GM18873 (cell line): ENCODE data around the gene NOSTRIN.
"Not testable (repeated sequence)": the region's sequence is repeated elsewhere in the genome, so short reads cannot be mapped to it uniquely, and the experiment has no call there.

Experiments used
- ATAC-seq: cut with Tn5 transposase; IDR thresholded peaks from one replicate; pipeline ENCODE4 v1.9.1; 2021; ENCODE audit warnings: mild to moderate bottlenecking, moderate library complexity, moderate number of reproducible peaks; ENCODE audit not compliant: unreplicated experiment, low FRiP score

The NOSTRIN gene

GRCh38 chr2:168867164-168867563 lies 64.7 kb downstream of the NOSTRIN start:
- not testable (repeated sequence) for ATAC-seq

GRCh38 chr2:168870369-168870768 lies 67.9 kb downstream of the NOSTRIN start:
- ATAC-seq: not testable (repeated sequence)

GRCh38 chr2:168870824-168871223 lies 68.4 kb downstream of the NOSTRIN start:
- ATAC-seq: not testable (repeated sequence)

GRCh38 chr2:168874368-168875054 lies 72.1 kb downstream of the NOSTRIN start:
- no peak for ATAC-seq

- ATAC-seq: not testable (repeated sequence)
Observed at GRCh38 chr2:168882163-168882562, 79.7 kb downstream of the NOSTRIN start.

- ATAC-seq: no peak
Observed at GRCh38 chr2:168884975-168885374, 82.5 kb downstream of the NOSTRIN start.

GRCh38 chr2:168889635-168890005 lies 87.2 kb downstream of the NOSTRIN start:
- ATAC-seq: no peak

GRCh38 chr2:168890006-168890782 lies 87.8 kb downstream of the NOSTRIN start, which contains the start of gene SPC25:
Gene SPC25 (minus strand): TSS chr2:168890430. CDS start chr2:168889519, 911 bp downstream.
- ATAC-seq: peak; percentile 100

- ATAC-seq: no peak
Observed at GRCh38 chr2:168892327-168892726, 89.9 kb downstream of the NOSTRIN start.

GRCh38 chr2:168894101-168894500 lies 91.7 kb downstream of the NOSTRIN start:
- ATAC-seq: no peak

GRCh38 chr2:168894720-168895119 lies 92.3 kb downstream of the NOSTRIN start:
- ATAC-seq: no peak

- ATAC-seq: no peak
Observed at GRCh38 chr2:168895771-168896170, 93.3 kb downstream of the NOSTRIN start.

GRCh38 chr2:168896783-168897182 lies 94.3 kb downstream of the NOSTRIN start:
- ATAC-seq: no peak

GRCh38 chr2:168897449-168897848 lies 95.0 kb downstream of the NOSTRIN start:
- no peak for ATAC-seq

GRCh38 chr2:168901003-168901402 lies 98.6 kb downstream of the NOSTRIN start, which contains the start of gene G6PC2:
Gene G6PC2 (plus strand): TSS chr2:168901291. CDS start chr2:168901332, 41 bp downstream.
- ATAC-seq: no peak

- ATAC-seq: no peak
Observed at GRCh38 chr2:168903888-168904287, 101.5 kb downstream of the NOSTRIN start.

GRCh38 chr2:168904358-168904757 lies 101.9 kb downstream of the NOSTRIN start:
- no peak for ATAC-seq

- ATAC-seq: no peak
Observed at GRCh38 chr2:168907940-168908662, 105.7 kb downstream of the NOSTRIN start.

GRCh38 chr2:168910330-168910729 lies 107.9 kb downstream of the NOSTRIN start:
- no peak for ATAC-seq

- no peak for ATAC-seq
Observed at GRCh38 chr2:168912466-168912865, 110.0 kb downstream of the NOSTRIN start.

GRCh38 chr2:168912901-168913369 lies 110.5 kb downstream of the NOSTRIN start:
- ATAC-seq: no peak
